DMS153 (cell line): Measurements from ENCODE around the gene STAB1.

Source experiments
- DNase-seq: peaks from one replicate; lab custom pipeline; 2025; lab: John Stamatoyannopoulos, UW

STAB1 gene

GRCh38 chr3:52504977-52505376 is 9.8 kb downstream of the STAB1 start:
- no peak for DNase-seq

- no peak for DNase-seq
Observed at GRCh38 chr3:52506266-52506966, 11.3 kb downstream of the STAB1 start.

GRCh38 chr3:52507359-52507758 is 12.2 kb downstream of the STAB1 start:
- DNase-seq, result no peak

DNA sequence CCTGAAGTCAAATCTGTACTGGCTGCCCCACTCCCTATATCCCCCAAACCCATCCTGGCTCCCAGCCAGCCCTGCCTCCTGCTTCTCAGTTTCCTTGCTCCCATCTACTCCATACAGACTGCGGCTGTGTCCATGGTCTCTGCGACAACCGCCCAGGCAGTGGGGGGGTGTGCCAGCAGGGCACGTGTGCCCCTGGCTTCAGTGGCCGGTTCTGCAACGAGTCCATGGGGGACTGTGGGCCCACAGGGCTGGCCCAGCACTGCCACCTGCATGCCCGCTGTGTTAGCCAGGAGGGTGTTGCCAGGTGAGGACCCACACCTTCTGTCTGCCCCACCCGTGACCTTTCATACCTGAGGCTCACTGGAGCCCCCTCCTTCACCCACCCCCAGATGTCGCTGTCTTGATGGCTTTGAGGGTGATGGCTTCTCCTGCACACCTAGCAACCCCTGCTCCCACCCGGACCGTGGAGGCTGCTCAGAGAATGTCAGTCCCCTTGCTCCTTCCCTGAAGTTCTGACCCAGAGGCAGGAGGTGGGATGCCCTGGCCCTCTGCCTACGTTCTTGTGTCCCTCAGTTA is 14.7 kb downstream of the STAB1 start:
- DNase-seq, result no peak

GRCh38 chr3:52511509-52511908 is 16.4 kb downstream of the STAB1 start:
- DNase-seq, result no peak

DNA sequence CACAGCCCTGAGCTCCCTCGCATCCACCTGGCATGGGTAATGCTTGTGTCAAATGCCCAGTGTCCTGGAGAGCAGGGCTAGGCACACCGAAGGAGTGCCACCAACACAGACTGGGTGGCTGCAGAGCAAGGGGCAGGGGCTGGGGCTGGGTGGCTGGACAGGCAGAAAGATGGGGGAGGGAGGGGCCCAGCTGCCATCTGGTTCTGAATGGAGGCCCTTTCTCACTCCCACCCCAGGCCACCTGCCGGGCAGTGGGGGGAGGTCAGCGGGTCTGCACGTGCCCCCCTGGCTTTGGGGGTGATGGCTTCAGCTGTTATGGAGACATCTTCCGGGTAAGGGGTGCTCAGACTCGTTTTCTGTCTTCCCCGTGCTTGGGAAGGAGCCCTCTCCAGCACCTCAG is 17.0 kb downstream of the STAB1 start:
- no peak for DNase-seq

DNA sequence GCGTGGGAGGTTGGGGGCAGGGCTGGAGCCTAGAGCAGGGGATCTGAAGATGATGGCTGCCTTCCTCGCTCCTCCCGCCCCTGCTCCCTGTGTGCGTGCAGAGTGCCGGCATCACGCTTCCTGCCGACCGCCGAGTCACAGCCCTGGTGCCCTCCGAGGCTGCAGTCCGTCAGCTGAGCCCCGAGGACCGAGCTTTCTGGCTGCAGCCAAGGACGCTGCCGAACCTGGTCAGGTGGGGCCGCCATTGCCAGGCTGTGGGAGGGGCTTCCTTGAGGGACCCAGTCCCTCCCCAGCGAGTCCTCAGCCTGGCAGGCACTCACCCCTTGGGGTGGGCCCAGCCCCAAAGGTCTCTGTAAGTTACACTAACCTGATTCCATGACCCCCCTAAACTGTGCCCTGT is 17.6 kb downstream of the STAB1 start:
- DNase-seq, result no peak

DNA sequence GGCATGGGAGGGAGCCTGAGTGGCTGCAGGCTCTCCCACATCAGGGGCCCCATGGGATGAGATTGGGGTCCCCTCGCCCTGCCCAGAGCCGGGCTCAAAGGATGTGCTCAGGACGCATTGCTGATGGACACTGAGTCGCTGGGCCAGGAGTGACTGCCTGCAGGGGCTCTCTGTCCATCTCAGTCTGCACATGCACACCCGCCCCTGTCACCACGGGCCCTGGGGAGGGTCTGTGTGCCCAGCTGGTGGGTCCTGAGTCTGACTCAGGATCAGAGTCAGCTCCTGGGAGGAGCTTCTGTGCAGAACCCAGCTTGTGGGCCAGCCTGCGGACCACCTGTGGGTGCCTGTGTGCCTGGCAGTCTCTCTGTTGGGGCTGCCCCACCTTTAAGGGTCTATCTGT is 18.1 kb downstream of the STAB1 start:
- DNase-seq, result no peak

GRCh38 chr3:52514576-52514975 is 19.4 kb downstream of the STAB1 start:
- no peak for DNase-seq

DNA sequence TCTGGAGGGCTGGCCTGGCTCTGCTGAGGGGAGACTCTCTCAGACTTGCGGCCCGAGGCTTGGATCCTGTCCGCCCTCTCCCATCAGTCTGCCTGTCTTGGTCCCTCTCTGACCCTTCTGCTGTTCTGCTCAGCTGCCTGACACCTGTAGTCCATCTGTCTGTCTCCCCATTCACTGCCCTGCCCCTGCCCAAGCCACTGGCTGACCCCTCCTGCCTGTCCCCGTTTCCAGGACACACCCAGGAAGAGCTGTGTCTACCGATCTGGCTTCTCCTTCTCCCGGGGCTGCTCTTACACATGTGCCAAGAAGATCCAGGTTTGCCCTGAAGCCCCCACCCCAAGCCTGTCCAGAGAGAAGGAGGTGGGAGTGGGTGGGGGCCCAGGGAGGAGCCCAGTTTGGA is 20.1 kb downstream of the STAB1 start:
- DNase-seq, result no peak

DNA sequence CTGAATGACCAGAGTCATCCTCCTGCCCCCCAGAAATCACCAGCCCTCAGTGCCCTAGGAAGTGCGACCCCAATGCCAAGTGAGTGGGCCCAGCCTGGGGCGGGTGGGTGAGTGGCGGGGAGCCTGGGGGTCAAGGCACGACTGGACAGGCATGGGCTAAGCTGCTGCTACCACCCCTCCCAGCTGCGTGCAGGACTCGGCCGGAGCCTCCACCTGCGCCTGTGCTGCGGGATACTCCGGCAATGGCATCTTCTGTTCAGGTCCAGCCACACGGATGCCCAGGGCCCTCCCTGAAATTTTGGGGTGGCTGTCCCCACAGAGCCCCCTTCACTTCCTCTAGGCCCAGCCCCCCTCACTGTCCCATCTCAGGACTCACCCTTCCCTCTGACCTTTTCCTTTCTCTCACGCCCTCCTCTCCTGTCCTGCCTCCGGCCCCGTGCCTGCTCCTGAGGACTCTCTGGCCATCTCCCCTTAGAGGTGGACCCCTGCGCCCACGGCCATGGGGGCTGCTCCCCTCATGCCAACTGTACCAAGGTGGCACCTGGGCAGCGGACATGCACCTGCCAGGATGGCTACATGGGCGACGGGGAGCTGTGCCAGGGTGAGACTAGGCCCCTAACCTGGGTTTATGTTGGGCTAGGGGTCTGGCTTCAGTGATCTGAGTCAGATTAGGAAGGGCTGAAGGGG is 21.5 kb downstream of the STAB1 start:
- no peak for DNase-seq

DNA sequence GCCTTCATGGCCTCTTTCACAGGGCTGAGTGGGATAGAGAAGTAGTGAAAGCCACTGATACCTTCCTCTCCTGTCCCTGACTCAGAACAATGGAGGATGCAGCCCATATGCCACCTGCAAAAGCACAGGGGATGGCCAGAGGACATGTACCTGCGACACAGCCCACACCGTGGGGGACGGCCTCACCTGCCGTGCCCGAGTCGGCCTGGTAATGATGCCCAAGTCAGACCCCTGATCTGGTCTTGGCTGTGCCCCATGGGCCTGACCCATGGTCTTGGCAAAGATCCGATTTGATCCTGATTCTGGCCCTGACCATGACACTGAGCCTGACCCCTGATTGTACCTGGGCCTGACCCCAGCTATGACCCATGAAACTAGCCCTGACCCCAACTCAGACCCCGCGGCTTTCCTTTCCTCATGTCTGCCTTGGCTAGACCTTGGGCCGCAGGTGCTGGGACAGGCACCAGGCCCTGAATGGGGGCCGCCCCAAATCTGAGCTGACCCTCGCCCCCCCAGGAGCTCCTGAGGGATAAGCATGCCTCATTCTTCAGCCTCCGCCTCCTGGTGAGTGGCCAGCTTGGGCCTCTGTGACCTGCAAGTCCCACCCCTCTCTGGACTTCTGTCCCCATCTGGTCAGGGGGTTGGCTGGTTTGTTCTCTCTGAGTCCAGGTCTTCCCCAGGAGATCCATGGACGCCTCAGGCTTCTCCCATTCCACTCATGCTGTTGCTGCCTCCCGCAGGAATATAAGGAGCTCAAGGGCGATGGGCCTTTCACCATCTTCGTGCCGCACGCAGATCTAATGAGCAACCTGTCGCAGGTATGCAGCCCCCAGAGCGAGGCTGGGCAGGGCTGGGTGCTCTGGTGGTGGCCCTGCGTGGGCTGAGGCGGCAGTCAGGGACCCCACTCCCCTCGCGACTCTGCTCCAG is 22.9 kb downstream of the STAB1 start:
- DNase-seq, result no peak

- DNase-seq, result no peak
Observed at GRCh38 chr3:52518723-52519444, 23.7 kb downstream of the STAB1 start.

- DNase-seq, result no peak
Observed at GRCh38 chr3:52519445-52520140, 24.5 kb downstream of the STAB1 start.

DNA sequence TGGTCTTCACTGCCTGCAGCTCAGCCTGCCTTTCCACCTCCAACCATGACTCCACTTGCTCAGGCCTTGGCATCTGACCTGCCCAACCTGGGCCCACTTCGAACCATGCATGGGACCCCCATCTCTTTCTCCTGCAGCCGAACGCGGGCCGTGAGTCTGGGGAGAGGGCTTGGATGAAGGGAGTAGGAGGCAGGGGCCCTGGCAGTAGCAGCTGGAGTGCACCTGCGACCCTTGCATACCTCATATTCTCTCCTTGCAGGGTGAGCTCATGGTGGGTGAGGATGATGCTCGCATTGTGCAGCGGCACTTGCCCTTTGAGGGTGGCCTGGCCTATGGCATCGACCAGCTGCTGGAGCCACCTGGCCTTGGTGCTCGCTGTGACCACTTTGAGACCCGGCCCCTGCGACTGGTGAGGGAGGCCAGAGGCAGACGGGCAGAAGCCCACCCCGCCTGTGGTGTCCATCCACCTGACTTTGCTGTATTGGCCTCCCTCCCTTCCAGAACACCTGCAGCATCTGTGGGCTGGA is 25.1 kb downstream of the STAB1 start:
- DNase-seq, result no peak

- no peak for DNase-seq
Observed at GRCh38 chr3:52520716-52521487, 25.8 kb downstream of the STAB1 start.

GRCh38 chr3:52521488-52521824 is 26.3 kb downstream of the STAB1 start:
- no peak for DNase-seq

DNA sequence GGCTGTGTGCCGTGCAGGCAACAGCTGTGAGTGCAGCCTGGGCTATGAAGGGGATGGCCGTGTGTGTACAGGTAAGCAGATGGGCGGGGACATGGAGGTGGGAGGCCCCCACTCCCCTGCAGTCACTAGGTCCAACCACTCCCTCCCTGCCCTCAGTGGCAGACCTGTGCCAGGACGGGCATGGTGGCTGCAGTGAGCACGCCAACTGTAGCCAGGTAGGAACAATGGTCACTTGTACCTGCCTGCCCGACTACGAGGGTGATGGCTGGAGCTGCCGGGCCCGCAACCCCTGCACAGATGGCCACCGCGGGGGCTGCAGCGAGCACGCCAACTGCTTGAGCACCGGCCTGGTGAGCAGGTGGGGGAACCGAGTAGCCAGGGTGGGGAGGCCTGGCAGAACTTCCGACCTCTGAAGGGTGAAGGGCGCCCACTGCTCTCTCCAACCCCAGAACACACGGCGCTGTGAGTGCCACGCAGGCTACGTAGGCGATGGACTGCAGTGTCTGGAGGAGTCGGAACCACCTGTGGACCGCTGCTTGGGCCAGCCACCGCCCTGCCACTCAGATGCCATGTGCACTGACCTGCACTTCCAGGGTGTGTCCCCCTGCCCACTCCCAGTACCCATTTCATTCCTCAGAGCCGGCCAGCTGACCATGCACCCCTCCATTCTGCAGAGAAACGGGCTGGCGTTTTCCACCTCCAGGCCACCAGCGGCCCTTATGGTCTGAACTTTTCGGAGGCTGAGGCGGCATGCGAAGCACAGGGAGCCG is 26.9 kb downstream of the STAB1 start:
- DNase-seq, result no peak

DNA sequence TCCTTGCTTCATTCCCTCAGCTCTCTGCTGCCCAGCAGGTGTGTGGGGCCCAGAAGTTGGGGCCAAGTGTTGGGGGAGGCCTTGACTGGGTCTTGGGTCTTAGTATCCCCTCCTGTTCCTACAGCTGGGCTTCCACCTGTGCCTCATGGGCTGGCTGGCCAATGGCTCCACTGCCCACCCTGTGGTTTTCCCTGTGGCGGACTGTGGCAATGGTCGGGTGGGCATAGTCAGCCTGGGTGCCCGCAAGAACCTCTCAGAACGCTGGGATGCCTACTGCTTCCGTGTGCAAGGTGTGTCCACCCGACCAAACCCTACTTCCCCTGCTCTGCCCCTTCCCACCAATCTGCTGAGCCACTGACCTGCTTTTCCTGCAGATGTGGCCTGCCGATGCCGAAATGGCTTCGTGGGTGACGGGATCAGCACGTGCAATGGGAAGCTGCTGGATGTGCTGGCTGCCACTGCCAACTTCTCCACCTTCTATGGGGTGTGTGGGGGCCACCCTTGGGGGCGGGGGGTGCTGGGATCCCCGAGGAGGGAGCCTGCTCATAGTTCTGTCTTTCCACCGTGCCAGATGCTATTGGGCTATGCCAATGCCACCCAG is 27.6 kb downstream of the STAB1 start:
- DNase-seq, result no peak
